ENCODE data around the gene FLVCR2.

Gene FLVCR2

DNA sequence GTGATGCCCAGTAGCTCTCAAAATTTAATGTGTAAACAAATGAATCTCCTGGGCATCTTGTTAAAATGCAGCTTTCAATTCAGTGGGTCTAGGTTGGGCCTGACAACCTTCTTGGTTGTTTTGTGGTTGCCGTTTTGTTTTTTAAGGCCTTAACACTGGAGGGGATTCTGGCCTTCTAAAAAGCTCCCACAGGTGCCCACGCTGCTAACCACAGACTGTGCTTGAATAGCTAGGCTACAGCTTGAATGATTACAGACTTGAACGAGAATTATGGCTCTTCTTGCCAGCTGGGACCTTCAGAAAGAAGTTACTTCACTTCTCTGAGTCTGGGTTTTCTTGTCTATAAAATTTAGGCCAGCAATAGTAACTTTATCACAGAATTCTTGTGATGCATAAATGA, 1.3 kb upstream of the FLVCR2 start:
- no peak for TF ChIP-seq CTCF (conservative IDR thresholded peaks at IDR 0.05; ENCODE audit: low read depth, low read length)
- no peak for DNase-seq (ENCODE audit: low read depth)
- H3K4me3 ChIP-seq (ENCODE audit: low read depth, low read length) = no peak overlapping the region

DNA sequence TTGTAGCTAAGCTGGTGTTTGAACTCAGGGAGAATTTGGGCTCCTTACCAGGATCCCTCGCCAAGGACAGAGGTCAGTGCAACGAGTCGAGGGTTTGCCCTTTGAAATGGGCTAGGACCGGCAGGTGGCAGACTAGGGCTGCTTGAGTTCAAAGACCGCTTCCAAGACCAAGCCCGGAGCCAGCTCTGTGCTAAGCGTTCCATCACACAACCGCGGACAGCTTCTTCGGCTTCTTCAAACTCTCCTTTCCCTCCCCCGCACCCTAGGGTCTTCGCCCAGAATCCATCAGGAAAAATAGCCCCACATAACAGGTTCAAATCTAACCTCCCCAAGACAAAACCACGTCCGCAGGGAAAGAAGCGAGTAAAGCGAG, 705 bp upstream of the FLVCR2 start:
- peak; percentile 92 for DNase-seq (ENCODE audit: low read depth)
- peak overlapping the region; percentile 83 for H3K4me3 ChIP-seq (ENCODE audit: low read depth, low read length)
- peak; percentile 89 for TF ChIP-seq CTCF (conservative IDR thresholded peaks at IDR 0.05; ENCODE audit: low read depth, low read length)

DNA sequence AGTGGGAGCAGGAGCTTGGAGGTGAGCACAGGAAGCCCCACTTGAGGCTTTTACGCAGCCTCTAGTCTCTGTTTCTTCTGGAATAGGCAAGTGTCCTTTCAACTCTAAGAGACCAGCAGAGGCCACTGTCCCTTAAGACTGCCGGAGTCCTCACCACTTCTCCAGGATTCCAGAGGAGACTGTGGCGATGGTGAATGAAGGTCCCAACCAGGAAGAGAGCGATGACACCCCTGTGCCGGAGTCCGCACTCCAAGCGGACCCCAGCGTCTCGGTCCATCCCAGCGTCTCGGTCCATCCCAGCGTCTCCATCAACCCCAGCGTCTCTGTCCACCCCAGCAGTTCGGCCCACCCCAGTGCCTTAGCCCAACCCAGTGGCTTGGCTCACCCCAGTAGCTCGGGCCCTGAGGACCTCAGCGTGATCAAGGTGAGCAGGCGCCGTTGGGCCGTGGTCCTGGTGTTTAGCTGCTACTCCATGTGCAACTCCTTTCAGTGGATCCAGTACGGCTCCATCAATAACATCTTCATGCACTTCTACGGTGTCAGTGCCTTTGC, 442 bp downstream of the FLVCR2 start:
- peak; percentile 29 for DNase-seq (ENCODE audit: low read depth)
- peak; percentile 24 for TF ChIP-seq CTCF (conservative IDR thresholded peaks at IDR 0.05; ENCODE audit: low read depth, low read length)
- H3K4me3 ChIP-seq (ENCODE audit: low read depth, low read length) = peak overlapping the region; percentile 83

GRCh38 chr14:75579338-75579864, 981 bp downstream of the FLVCR2 start:
- TF ChIP-seq CTCF (conservative IDR thresholded peaks at IDR 0.05; ENCODE audit: low read depth, low read length) = no peak
- no peak for DNase-seq (ENCODE audit: low read depth)
- peak overlapping the region; percentile 83 for H3K4me3 ChIP-seq (ENCODE audit: low read depth, low read length)

- TF ChIP-seq CTCF (conservative IDR thresholded peaks at IDR 0.05; ENCODE audit: low read depth, low read length) = no peak
- H3K4me3 ChIP-seq (ENCODE audit: low read depth, low read length) = peak overlapping the region; percentile 83
- DNase-seq (ENCODE audit: low read depth) = no peak
These were observed 1.5 kb downstream of the FLVCR2 start for GRCh38 chr14:75579882-75580281.

GRCh38 chr14:75587388-75587787, 9.0 kb downstream of the FLVCR2 start:
- DNase-seq (ENCODE audit: low read depth) = no peak

More at GRCh38 chr14:75587388-75587787, 9.0 kb downstream of the FLVCR2 start:
- no peak overlapping the region for H3K4me3 ChIP-seq (ENCODE audit: low read depth, low read length)
- TF ChIP-seq CTCF (conservative IDR thresholded peaks at IDR 0.05; ENCODE audit: low read depth, low read length) = no peak
